ENCODE results near the gene TMEM163. TPM values are rescaled to one million over a fixed set of nuclear protein-coding genes. Genes with fewer than 3 reads are reported as not detected.

Gene TMEM163
- total and polyA plus RNA-seq, 2 of the 13 experiments (the other 11 are each of a cell fraction or from before 2014, with no cell fraction given): 0.05 TPM; not detected in 1

- TF ChIP-seq ZNF646 (CRISPR knock-in tag; IDR thresholded peaks at IDR 0.05) (no peak), ZNF780A (CRISPR knock-in tag; IDR thresholded peaks at IDR 0.05) (no peak), ZBED4 (CRISPR knock-in tag; IDR thresholded peaks at IDR 0.05; ENCODE audit: borderline replicate concordance) (no peak), ZBTB10 (CRISPR knock-in tag; IDR thresholded peaks at IDR 0.05; ENCODE audit: borderline replicate concordance) (no peak), SNAPC5 (CRISPR knock-in tag; IDR thresholded peaks at IDR 0.05; ENCODE audit: borderline replicate concordance) (no peak), ESRRA (CRISPR knock-in tag; IDR thresholded peaks at IDR 0.05; ENCODE audit: low read depth) (no peak), MLXIP (CRISPR knock-in tag; IDR thresholded peaks at IDR 0.05; ENCODE audit: borderline replicate concordance) (no peak), RARA (CRISPR knock-in tag; IDR thresholded peaks at IDR 0.05) (no peak), ZKSCAN5 (CRISPR knock-in tag; IDR thresholded peaks at IDR 0.05) (no peak), ZNF703 (CRISPR knock-in tag; IDR thresholded peaks at IDR 0.05; ENCODE audit: borderline replicate concordance) (no peak)
Observed at GRCh38 chr2:134412639-134412999, 306.2 kb downstream of the TMEM163 start (continued).

Measured in HepG2 (cell line).